Uterus (tissue), 2 donors: ENCODE measurements around the gene PPP6R2.

Source experiments
- CTCF ChIP-seq, 4 experiments: fragments of 200-600 bp in 2 of 4; fragments of 450-650 bp in 2 of 4; sonication (generic) in 2 of 4; IDR thresholded peaks; one replicate each; pipeline ENCODE4 v1.5.1; 2016 to 2019; ENCODE audit warnings: antibody characterized with exemption in 4 of 4, mild to moderate bottlenecking in 2 of 4, moderate library complexity in 1 of 4
- POLR2A ChIP-seq, 2 donors: fragments of 450-650 bp; IDR thresholded peaks; one replicate each; pipeline ENCODE4 v1.6.1; 2016; ENCODE audit warnings: antibody characterized with exemption in 2 of 2, mild to moderate bottlenecking in 1 of 2, moderate library complexity in 1 of 2

GRCh38 chr22:50482107-50483074 is 139.3 kb downstream of the PPP6R2 start:
- no peak for TF ChIP-seq CTCF (IDR thresholded peaks at IDR 0.05)
- TF ChIP-seq POLR2A (IDR thresholded peaks at IDR 0.05) = no peak
